Breast epithelium (tissue), 4 donors: Measurements from ENCODE around the gene WDR62. TPM values are rescaled to one million over a fixed set of nuclear protein-coding genes. Genes with fewer than 3 reads are reported as not detected.
A peak's percentile ranks its signal among the peaks of the same experiment; 100 is the strongest.
"Not testable (repeated sequence)": the region's sequence is repeated elsewhere in the genome, so short reads cannot be mapped to it uniquely, and the experiment has no call there.

Experiments used
- DNase-seq, 2 donors: peaks; one replicate each; pipeline ENCODE4 v3.0.0-alpha.2; 2019; ENCODE audit warnings: low spot score in 2 of 2
- H3K27ac ChIP-seq, 2 donors: fragments of 200-600 bp; sonication (generic) in 1 of 2; one replicate each; pipeline ENCODE4 v1.5.1; 2016 to 2019; ENCODE audit warnings: mild to moderate bottlenecking in 1 of 2
- H3K27me3 ChIP-seq, 2 donors: fragments of 200-600 bp; sonication (generic) in 1 of 2; one replicate each; pipeline versions ENCODE4 v1.5.1 to v1.6.0; 2017 to 2019; ENCODE audit warnings: control low read depth in 1 of 2, mild to moderate bottlenecking in 1 of 2
- H3K36me3 ChIP-seq: fragments of 200-600 bp; one replicate; pipeline ENCODE4 v1.5.1; 2019
- H3K4me1 ChIP-seq, 2 donors: fragments of 200-600 bp; sonication (generic); one replicate each; pipeline ENCODE4 v1.5.1; 2016 to 2019; ENCODE audit warnings: control low read depth in 1 of 2
- H3K4me3 ChIP-seq, 3 donors: fragments of 200-600 bp; sonication (generic); 1 replicate in 2 of 3; 2 replicates in 1 of 3; pipeline ENCODE4 v1.5.1; 2016 to 2019; ENCODE audit warnings: mild to moderate bottlenecking in 3 of 3, moderate library complexity in 2 of 3
- H3K9me3 ChIP-seq, 2 donors: fragments of 200-600 bp; sonication (generic) in 1 of 2; one replicate each; pipeline ENCODE4 v1.5.1; 2016 to 2019; ENCODE audit warnings: control low read depth in 1 of 2
- POLR2A ChIP-seq: fragments of 450-650 bp; IDR thresholded peaks from one replicate; pipeline ENCODE4 v1.6.1; 2016; ENCODE audit warnings: antibody characterized with exemption, mild to moderate bottlenecking, moderate library complexity
- POLR2AphosphoS5 ChIP-seq, 3 donors: sonication (generic); formaldehyde crosslinking; IDR thresholded peaks; one replicate each; pipeline ENCODE4 v1.6.1; 2017; ENCODE audit warnings: antibody characterized with exemption in 3 of 3
- intact Hi-C: fragments of 100-400 bp; cut with DNase I; formaldehyde crosslinking; loops from one replicate; pipeline ENCODE4 v1.15.1; 2023; ENCODE audit warnings: low total_unique reads
- total RNA-seq, 3 donors: library from RNA; depleted of rRNA; stranded (reverse); fragments of >200 nt; gene quantifications; one replicate each; pipeline ENCODE4 v1.1.0, GENCODE V29; 2016
- TF ChIP-seq, protein P1 (sequence below), 3 donors: fragments of 450-650 bp; IDR thresholded peaks; one replicate each; pipeline ENCODE4 v1.5.1; 2016 to 2017; ENCODE audit warnings: antibody characterized with exemption in 3 of 3, mild to moderate bottlenecking in 3 of 3, moderate library complexity in 3 of 3

The WDR62 gene
- total RNA-seq, 3 donors from 2014 or later: 0.59 to 0.98 (median 0.80) TPM

DNA sequence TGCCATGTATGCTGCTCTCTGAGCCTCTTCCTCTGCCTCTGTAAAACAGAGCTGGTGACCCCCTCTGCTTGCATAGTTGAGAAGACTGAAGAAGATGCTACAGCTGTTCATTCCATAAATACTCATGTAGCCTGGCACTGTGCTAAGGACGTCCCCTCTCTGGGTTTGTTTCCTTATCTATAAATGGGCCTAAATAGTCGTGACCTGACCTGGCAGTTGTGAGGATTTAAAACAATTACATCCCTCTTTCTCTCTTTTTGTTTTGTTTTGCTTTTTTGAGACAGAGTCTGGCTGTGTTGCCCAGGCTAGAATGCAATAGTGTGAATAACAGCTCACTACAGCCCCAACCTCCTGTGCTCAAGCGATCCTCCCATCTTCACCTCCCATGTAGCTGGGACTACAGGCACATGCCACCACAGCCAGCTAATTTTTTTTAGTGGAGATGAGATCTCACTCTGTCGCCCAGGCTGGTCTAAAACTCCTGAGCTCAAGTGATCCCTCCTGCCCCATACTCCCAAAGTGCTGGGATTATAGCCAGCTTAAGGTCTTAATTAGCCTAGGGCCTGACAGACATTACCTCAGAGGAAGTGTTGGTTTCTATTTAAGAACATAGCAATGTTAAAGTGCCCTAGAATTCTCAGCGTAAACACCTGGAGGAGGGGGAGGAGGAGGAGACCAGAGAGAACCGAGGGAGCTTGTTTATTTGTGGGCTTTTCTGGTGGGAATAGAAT, 4.6 kb downstream of the WDR62 start:
- Histone ChIP-seq H3K4me3 (no peak overlapping the region), H3K27ac (no peak overlapping the region), H3K4me1 (peaks cover 8 to 9% of the 10 kb centered on the region in 2 donors), H3K27me3 (no peaks in the 10 kb centered on the region), H3K9me3 (no peaks in the 10 kb centered on the region), H3K36me3 (no peaks in the 10 kb centered on the region)
- DNase-seq: no peak
- TF ChIP-seq, protein P1, sequence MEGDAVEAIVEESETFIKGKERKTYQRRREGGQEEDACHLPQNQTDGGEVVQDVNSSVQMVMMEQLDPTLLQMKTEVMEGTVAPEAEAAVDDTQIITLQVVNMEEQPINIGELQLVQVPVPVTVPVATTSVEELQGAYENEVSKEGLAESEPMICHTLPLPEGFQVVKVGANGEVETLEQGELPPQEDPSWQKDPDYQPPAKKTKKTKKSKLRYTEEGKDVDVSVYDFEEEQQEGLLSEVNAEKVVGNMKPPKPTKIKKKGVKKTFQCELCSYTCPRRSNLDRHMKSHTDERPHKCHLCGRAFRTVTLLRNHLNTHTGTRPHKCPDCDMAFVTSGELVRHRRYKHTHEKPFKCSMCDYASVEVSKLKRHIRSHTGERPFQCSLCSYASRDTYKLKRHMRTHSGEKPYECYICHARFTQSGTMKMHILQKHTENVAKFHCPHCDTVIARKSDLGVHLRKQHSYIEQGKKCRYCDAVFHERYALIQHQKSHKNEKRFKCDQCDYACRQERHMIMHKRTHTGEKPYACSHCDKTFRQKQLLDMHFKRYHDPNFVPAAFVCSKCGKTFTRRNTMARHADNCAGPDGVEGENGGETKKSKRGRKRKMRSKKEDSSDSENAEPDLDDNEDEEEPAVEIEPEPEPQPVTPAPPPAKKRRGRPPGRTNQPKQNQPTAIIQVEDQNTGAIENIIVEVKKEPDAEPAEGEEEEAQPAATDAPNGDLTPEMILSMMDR (IDR thresholded peaks at IDR 0.05): no peak
- TF ChIP-seq POLR2AphosphoS5 (IDR thresholded peaks at IDR 0.05) (no peak), POLR2A (no peak)
- intact Hi-C loops: no loop called here

DNA sequence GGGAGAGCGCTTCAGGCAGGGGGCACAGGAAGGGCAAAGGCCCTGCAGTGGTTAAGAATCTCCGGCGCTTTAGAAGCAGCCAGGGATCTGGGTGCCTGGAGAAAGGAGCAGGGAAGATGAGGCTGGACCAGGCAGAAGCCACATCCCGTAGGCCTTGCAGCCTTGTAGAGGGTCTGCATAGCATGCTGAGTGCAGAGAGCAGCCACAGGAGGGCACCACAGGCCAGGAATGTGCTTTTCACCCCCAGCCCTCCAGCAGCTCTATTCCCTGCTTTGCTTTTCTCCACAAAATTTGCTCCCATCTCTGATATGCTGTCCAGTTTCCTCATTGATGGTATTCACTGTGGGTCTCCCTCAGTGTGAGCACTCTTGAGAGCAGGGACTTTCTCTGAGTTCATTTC, 5.7 kb downstream of the WDR62 start:
- TF ChIP-seq POLR2AphosphoS5 (IDR thresholded peaks at IDR 0.05): no peak
- TF ChIP-seq, protein P1 (IDR thresholded peaks at IDR 0.05): peak in 2 of 3 donors; percentile 34 to 52
- Histone ChIP-seq H3K4me3 (no peak overlapping the region), H3K36me3 (no peaks in the 10 kb centered on the region), H3K4me1 (peaks cover 3 to 4% of the 10 kb centered on the region in 2 donors), H3K9me3 (no peaks in the 10 kb centered on the region), H3K27me3 (no peaks in the 10 kb centered on the region), H3K27ac (no peak overlapping the region)
- intact Hi-C loops: no loop called here
- DNase-seq: no peak

DNA sequence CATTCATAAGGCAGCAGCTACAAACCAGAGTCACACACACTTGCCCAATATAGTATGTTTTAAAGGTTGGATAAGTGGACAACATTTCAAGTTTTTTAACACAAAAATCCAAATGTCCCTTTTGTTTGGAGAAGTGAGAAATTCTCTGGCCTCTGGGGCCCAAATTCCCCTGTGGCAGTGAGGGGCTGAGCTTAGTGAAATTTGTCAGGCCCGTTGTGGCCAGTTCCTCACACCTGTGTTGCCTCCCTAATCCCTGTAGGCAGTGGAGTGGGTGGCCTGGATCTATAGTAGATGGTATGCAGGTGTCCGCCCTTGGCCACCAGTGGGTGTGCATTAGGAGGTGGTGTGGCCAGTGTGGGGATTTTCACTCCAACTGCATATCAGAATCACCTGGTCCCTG, 6.7 kb downstream of the WDR62 start:
- TF ChIP-seq POLR2A: no peak
- TF ChIP-seq, protein P1 (IDR thresholded peaks at IDR 0.05): no peak
- TF ChIP-seq POLR2AphosphoS5 (IDR thresholded peaks at IDR 0.05): no peak
- Histone ChIP-seq H3K27ac (no peak overlapping the region), H3K27me3 (no peaks in the 10 kb centered on the region), H3K4me3 (no peak overlapping the region), H3K9me3 (no peaks in the 10 kb centered on the region), H3K4me1 (no peaks in the 10 kb centered on the region), H3K36me3 (no peaks in the 10 kb centered on the region)
- intact Hi-C loops: no loop called here
- DNase-seq: no peak

DNA sequence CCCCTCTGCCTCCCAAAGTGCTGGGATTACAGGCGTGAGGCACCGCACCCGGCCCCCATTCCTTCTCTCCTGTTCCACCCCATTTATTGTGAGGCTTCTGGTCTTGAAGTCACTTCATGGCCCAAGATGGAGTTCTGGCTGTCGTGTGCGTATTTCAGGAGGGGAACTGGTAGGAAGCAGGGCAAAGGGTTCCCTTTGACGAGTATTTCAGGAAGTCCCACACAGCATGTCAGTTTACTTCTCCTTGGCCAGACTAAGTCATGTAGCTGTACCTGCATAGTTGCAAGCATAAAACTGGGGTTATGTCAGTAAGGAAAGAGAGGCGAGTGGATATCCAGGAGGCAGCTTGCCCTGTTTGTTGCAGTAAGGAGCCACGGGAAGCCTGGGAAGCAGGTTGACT, 10.1 kb downstream of the WDR62 start:
- TF ChIP-seq POLR2AphosphoS5 (IDR thresholded peaks at IDR 0.05) (no peak), POLR2A (no peak)
- TF ChIP-seq, protein P1 (IDR thresholded peaks at IDR 0.05): no peak
- Histone ChIP-seq H3K4me1 (no peaks in the 10 kb centered on the region), H3K36me3 (no peaks in the 10 kb centered on the region), H3K9me3 (no peaks in the 10 kb centered on the region), H3K27me3 (no peaks in the 10 kb centered on the region), H3K4me3 (no peak overlapping the region), H3K27ac (no peak overlapping the region)
- intact Hi-C loops: no loop called here
- no peak for DNase-seq

DNA sequence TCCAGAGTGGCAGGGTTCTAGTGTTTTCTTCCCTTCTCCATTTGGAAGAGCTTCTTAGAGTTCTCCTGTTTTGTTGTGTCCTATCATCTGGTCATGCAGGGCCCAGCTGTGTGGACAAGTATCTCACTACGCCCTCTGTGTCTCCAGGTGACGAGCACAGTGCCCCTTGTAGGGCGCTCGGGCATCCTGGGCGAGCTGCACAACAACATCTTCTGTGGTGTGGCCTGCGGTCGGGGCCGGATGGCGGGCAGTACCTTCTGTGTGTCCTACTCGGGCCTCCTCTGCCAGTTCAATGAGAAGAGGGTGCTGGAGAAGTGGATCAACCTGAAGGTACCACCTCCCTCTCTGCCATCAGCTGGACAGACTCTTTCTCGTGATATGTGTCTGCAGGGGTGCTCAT, 13.0 kb downstream of the WDR62 start:
- Histone ChIP-seq H3K4me3 (no peak overlapping the region), H3K27ac (no peak overlapping the region), H3K9me3 (no peaks in the 10 kb centered on the region), H3K4me1 (peaks cover 0 to 7% of the 10 kb centered on the region in 2 donors), H3K36me3 (no peaks in the 10 kb centered on the region), H3K27me3 (no peaks in the 10 kb centered on the region)
- TF ChIP-seq POLR2A: no peak
- no peak for TF ChIP-seq POLR2AphosphoS5 (IDR thresholded peaks at IDR 0.05)
- TF ChIP-seq, protein P1 (IDR thresholded peaks at IDR 0.05): no peak
- no peak for DNase-seq
- intact Hi-C loops: no loop called here

DNA sequence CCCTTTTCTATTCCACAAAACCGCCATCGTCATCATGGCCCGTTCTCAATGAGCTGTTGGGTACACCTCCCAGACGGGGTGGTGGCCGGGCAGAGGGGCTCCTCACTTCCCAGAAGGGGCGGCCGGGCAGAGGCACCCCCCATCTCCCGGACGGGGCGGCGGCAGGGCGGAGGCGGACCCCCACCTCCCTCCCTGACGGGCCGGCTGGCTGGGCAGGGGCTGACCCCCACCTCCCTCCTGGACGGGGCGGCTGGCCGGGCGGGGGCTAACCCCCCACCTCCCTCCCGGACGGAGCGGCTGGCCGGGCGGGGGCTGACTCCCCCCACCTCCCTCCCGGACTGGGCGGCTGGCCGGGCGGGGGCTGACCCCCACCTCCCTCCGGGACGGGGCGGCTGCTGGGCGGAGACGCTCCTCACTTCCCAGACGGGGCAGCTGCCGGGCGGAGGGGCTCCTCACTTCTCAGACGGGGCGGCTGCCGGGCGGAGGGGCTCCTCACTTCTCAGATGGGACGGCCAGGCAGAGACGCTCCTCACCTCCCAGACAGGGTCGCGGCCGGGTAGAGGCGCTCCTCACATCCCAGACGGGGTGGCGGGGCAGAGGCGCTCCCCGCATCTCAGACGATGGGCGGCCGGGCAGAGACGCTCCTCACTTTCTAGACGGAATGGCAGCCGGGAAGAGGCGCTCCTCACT, 14.3 kb downstream of the WDR62 start:
- H3K27ac ChIP-seq, H3K27me3 ChIP-seq, H3K4me3 ChIP-seq, DNase-seq, H3K9me3 ChIP-seq, intact Hi-C loops, H3K4me1 ChIP-seq, H3K36me3 ChIP-seq: not testable (repeated sequence)
